Osteocyte (in vitro differentiated cells): ENCODE data around the gene PEPD. TPM values are rescaled to one million over a fixed set of nuclear protein-coding genes. Genes with fewer than 3 reads are reported as not detected.

Experiments used
- DNase-seq: peaks from one replicate; pipeline ENCODE4 v3.0.0; 2021; ENCODE audit warnings: mixed read lengths; ENCODE audit not compliant: unreplicated experiment; ENCODE audit errors: extremely low spot score
- H3K27ac Mint-ChIP-seq: one replicate; pipeline ENCODE4 v1.8.0; 2021; ENCODE audit warnings: mild to moderate bottlenecking, mixed read lengths; ENCODE audit not compliant: unreplicated experiment
- H3K27me3 Mint-ChIP-seq: one replicate; pipeline ENCODE4 v1.8.0; 2021; ENCODE audit warnings: mixed read lengths; ENCODE audit not compliant: unreplicated experiment
- H3K36me3 Mint-ChIP-seq: one replicate; pipeline ENCODE4 v1.8.0; 2021; ENCODE audit warnings: mixed read lengths; ENCODE audit not compliant: unreplicated experiment
- H3K4me1 Mint-ChIP-seq: one replicate; pipeline ENCODE4 v1.8.0; 2021; ENCODE audit warnings: mixed read lengths; ENCODE audit not compliant: unreplicated experiment
- H3K4me3 Mint-ChIP-seq: one replicate; pipeline ENCODE4 v1.8.0; 2021; ENCODE audit warnings: mild to moderate bottlenecking, moderate library complexity, mixed read lengths; ENCODE audit not compliant: unreplicated experiment
- H3K9me3 Mint-ChIP-seq: one replicate; pipeline ENCODE4 v1.8.0; 2021; ENCODE audit warnings: mixed read lengths; ENCODE audit not compliant: unreplicated experiment
- CTCF ChIP-seq: fragments of 200-600 bp; sonication (generic); IDR thresholded peaks from 2 replicates; pipeline ENCODE4 v1.5.0; 2021; ENCODE audit warnings: antibody characterized with exemption, mild to moderate bottlenecking, moderate library complexity
- total RNA-seq: library from RNA; stranded (reverse); gene quantifications from 2 replicates; pipeline ENCODE4 v1.2.1, GENCODE V29; 2021

PEPD gene
- total RNA-seq, 1 donor from 2014 or later = 106 TPM

DNA sequence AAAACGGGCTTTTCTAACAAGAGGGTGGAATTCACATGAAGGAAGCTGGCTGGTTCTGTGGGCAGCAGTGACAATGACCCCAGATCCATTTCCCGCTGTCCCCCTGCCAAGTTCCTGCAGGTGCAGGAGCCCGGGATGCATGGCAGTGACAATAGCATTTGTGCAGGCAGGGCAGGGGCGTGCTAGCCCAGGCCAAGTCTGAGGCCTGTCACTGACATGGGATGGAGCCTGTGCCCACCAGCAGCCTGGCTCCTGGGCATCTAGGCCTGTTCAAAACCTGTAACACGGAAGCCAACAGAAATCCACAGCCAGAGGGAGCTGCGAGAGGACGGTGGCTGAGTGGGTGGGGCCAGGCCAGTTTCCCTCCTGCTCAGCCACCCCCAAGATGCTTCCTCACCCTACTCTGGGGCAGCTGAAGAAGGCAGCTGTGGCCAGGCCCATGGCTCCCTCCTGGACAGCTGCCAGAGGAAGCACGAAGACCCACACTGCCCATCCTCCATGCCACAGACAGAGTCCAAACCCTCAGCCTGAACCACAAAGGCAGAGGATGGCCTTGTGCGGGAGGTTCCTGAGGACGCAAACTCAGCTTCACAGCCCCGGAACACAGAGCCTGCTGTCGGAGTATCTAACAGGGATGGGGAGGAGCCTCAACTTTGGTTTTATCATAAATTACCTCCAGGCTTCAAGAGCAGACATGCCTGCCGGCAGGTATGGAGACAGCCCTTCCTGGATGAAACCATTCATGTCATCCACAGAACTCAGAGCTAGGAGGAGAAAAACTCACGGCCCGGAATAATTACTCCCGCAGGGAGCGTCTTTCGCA is 74.0 kb downstream of the PEPD start:
- Mint-ChIP-seq H3K4me1 (peaks cover 4% of the 10 kb centered on the region), H3K27me3 (no peaks in the 10 kb centered on the region), H3K36me3 (peaks cover 5% of the 10 kb centered on the region), H3K4me3 (no peak overlapping the region), H3K9me3 (no peaks in the 10 kb centered on the region), H3K27ac (no peak overlapping the region)
- no peak for TF ChIP-seq CTCF
- no peak for DNase-seq

- DNase-seq = no peak
- H3K36me3 Mint-ChIP-seq = peaks cover 5% of the 10 kb centered on the region
- TF ChIP-seq CTCF = no peak
- H3K27ac Mint-ChIP-seq = no peak overlapping the region
- no peaks in the 10 kb centered on the region for H3K27me3 Mint-ChIP-seq
- H3K4me1 Mint-ChIP-seq = no peaks in the 10 kb centered on the region
- no peak overlapping the region for H3K4me3 Mint-ChIP-seq
- H3K9me3 Mint-ChIP-seq = no peaks in the 10 kb centered on the region
Observed at GRCh38 chr19:33446330-33447293, 75.0 kb downstream of the PEPD start.

DNA sequence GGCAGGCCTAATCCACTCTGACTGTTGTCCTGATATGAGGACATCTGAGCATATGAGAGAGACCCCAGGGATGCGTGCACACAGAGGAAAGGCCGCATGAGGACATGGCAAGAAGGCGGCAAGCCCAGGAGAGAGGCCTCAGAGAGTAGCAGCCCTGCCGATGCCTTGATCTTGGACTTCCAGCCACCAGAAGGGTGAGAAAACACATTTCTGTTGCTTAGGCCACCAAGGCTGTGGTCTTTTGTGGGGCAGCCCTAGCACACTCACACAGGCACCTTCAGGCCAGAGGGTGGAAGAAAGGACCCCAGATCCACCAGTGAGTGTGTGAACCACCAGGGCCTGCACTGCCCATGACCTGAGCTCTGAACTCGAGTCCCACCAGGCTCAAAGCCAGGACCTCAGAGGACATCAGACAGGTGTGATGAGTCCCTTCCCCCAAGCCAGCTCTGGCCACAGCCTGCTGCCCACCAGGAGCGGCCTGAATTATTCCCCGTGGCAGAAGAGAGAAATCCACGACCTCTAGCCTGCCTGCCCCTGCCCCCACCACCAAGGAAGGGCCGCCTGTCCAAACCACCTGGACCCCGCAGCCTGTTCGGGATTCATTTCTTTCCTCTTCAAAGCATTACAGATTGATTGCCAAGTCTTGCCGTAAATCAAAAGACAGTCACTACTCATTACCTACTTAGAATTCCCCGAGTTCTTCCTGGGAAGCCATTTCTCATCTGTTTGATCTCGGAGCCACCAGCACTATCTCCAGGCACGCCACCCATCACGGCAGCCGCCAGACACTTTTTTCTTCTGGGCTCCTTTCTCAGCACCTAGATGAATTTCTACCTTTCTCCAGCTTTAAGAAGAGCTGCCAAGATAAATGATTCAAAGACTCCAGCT is 75.9 kb downstream of the PEPD start:
- Mint-ChIP-seq H3K36me3 (peaks cover 5% of the 10 kb centered on the region), H3K27ac (no peak overlapping the region), H3K4me1 (no peaks in the 10 kb centered on the region), H3K4me3 (no peak overlapping the region), H3K27me3 (no peaks in the 10 kb centered on the region), H3K9me3 (no peaks in the 10 kb centered on the region)
- TF ChIP-seq CTCF = no peak
- DNase-seq = no peak

GRCh38 chr19:33444562-33445441 is 76.8 kb downstream of the PEPD start:
- no peak for DNase-seq
- H3K4me1 Mint-ChIP-seq = no peaks in the 10 kb centered on the region
- no peaks in the 10 kb centered on the region for H3K27me3 Mint-ChIP-seq
- H3K27ac Mint-ChIP-seq = no peak overlapping the region
- no peaks in the 10 kb centered on the region for H3K9me3 Mint-ChIP-seq
- H3K4me3 Mint-ChIP-seq = no peak overlapping the region
- peaks cover 5% of the 10 kb centered on the region for H3K36me3 Mint-ChIP-seq
- no peak for TF ChIP-seq CTCF
